Stimulated activated CD8-positive, alpha-beta memory T cell treated with anti-CD3 and anti-CD28 coated beads, Interleukin-7, amount 100 ng/mL, for 4 hours (primary cell): ENCODE measurements around the gene PLPP3.
"Not testable (repeated sequence)": the region's sequence is repeated elsewhere in the genome, so short reads cannot be mapped to it uniquely, and the experiment has no call there.

ENCODE experiments used
- DNase-seq, 2 donors: peaks; one replicate each; pipeline ENCODE4 v3.0.0-alpha.2; 2020; ENCODE audit warnings: low read depth in 2 of 2

PLPP3 gene

GRCh38 chr1:56578963-56579875 is at the start of gene PLPP3:
TSS of gene PLPP3 (minus strand) at chr1:56579563. CDS start at chr1:56579016, 547 bp downstream.
- no peak for DNase-seq

- no peak for DNase-seq
These were observed 48.3 kb upstream of the PLPP3 start for GRCh38 chr1:56627636-56628039.

GRCh38 chr1:56627019-56627635 is 47.8 kb upstream of the PLPP3 start:
- no peak for DNase-seq

GRCh38 chr1:56626546-56626945 is 47.2 kb upstream of the PLPP3 start:
- DNase-seq = no peak

GRCh38 chr1:56625819-56626440 is 46.6 kb upstream of the PLPP3 start:
- DNase-seq = no peak

GRCh38 chr1:56617141-56617540 is 37.8 kb upstream of the PLPP3 start:
- DNase-seq = no peak

GRCh38 chr1:56610770-56611169 is 31.4 kb upstream of the PLPP3 start:
- not testable (repeated sequence) for DNase-seq

GRCh38 chr1:56610097-56610496 is 30.7 kb upstream of the PLPP3 start:
- DNase-seq = not testable (repeated sequence)

GRCh38 chr1:56595397-56596191 is 16.2 kb upstream of the PLPP3 start:
- not testable (repeated sequence) for DNase-seq

- no peak for DNase-seq
These were observed 12.5 kb upstream of the PLPP3 start for GRCh38 chr1:56591909-56592308.

GRCh38 chr1:56590520-56591011 is 11.2 kb upstream of the PLPP3 start:
- no peak for DNase-seq

- no peak for DNase-seq
These were observed 10.0 kb upstream of the PLPP3 start for GRCh38 chr1:56589369-56589768.

GRCh38 chr1:56586502-56586901 is 7.1 kb upstream of the PLPP3 start:
- no peak for DNase-seq

- DNase-seq = no peak
These were observed 6.6 kb upstream of the PLPP3 start for GRCh38 chr1:56585985-56586384.

GRCh38 chr1:56584910-56585528 is 5.7 kb upstream of the PLPP3 start:
- DNase-seq = no peak

- DNase-seq = no peak
These were observed 4.7 kb upstream of the PLPP3 start for GRCh38 chr1:56583957-56584468.

- DNase-seq = no peak
These were observed 1.4 kb upstream of the PLPP3 start for GRCh38 chr1:56580771-56581170.

GRCh38 chr1:56578138-56578962 is 1.0 kb downstream of the PLPP3 start:
- no peak for DNase-seq

- DNase-seq = no peak
These were observed 1.8 kb downstream of the PLPP3 start for GRCh38 chr1:56577406-56578137.
